GM12864 (cell line): Measurements from ENCODE around the gene IL12A.
A peak's percentile ranks its signal among the peaks of the same experiment; 100 is the strongest.

Source experiments
- DNase-seq: peaks from one replicate; pipeline ENCODE4 v3.0.0-alpha.2; 2011; ENCODE audit warnings: low read depth
- H3K4me3 ChIP-seq: 2 replicates; pipeline ENCODE4 v1.5.1; 2011; ENCODE audit warnings: mild to moderate bottlenecking, low read depth, low read length, control low read depth
- TF ChIP-seq, protein P1 (sequence below): IDR thresholded peaks from 2 replicates; pipeline ENCODE4 v1.5.1; 2011; ENCODE audit warnings: low read depth, mild to moderate bottlenecking, moderate library complexity, low read length, control low read depth, inconsistent platforms; ENCODE audit errors: missing control alignments

IL12A gene

GRCh38 chr3:159977295-159977694, 11.3 kb upstream of the IL12A start:
- no peak for DNase-seq
- H3K4me3 ChIP-seq = no peak overlapping the region
- TF ChIP-seq, protein P1, sequence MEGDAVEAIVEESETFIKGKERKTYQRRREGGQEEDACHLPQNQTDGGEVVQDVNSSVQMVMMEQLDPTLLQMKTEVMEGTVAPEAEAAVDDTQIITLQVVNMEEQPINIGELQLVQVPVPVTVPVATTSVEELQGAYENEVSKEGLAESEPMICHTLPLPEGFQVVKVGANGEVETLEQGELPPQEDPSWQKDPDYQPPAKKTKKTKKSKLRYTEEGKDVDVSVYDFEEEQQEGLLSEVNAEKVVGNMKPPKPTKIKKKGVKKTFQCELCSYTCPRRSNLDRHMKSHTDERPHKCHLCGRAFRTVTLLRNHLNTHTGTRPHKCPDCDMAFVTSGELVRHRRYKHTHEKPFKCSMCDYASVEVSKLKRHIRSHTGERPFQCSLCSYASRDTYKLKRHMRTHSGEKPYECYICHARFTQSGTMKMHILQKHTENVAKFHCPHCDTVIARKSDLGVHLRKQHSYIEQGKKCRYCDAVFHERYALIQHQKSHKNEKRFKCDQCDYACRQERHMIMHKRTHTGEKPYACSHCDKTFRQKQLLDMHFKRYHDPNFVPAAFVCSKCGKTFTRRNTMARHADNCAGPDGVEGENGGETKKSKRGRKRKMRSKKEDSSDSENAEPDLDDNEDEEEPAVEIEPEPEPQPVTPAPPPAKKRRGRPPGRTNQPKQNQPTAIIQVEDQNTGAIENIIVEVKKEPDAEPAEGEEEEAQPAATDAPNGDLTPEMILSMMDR = no peak

GRCh38 chr3:159978353-159978752, 10.3 kb upstream of the IL12A start:
- TF ChIP-seq, protein P1 = no peak

GRCh38 chr3:159978918-159979703, 9.5 kb upstream of the IL12A start:
- no peak overlapping the region for H3K4me3 ChIP-seq
- DNase-seq = no peak

More at GRCh38 chr3:159978353-159978752, 10.3 kb upstream of the IL12A start:
- H3K4me3 ChIP-seq = no peak overlapping the region
- peak; percentile 45 for DNase-seq

DNA sequence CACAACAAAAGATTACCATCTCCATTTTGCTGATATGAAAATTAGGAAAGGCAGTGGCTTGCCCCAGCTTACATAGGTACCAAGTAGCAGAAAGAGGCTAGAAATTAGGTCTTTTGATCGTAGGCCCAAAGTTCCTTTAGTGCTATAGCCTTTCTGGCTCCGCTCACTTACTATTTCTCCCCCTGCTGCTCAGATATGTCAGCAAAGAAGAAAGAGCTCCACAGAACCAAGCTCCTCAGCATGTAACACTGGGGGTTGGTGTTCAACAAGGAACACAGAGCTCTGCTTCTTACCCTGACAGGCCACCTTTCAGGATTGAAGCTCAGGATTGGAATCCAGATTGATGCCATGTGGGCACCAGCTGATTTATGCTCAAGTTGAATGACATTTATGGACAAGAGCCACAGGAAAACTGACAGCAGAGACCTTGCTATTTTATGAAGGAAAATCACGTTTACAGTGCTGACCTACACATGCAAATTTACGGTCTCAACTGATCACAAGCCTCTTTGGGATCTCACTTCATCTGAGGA, 6.1 kb upstream of the IL12A start:
- TF ChIP-seq, protein P1 = no peak
- no peak for DNase-seq
- H3K4me3 ChIP-seq = no peak overlapping the region

More at GRCh38 chr3:159978918-159979703, 9.5 kb upstream of the IL12A start:
- TF ChIP-seq, protein P1 = no peak

DNA sequence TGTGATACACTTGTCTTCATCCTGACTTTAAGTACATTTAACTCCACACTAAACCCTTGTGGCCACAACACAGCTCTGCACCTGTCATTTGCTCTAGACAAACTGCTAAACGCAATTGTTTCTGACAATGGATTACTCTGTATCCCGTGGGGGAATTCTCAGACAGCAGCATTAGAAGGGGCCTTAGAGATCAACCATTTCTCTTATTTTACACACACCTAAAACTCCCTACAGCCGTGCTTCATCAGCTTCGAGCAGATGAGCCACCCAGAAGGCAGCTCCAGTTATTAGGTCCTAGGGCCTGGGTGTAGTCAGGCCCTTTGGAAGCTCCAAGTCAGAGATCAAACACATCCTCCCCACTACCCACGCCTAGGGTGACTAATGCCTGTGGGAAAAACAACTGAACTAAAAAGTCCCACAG, 1.3 kb upstream of the IL12A start:
- no peak for DNase-seq
- TF ChIP-seq, protein P1 = peak; percentile 53
- no peak overlapping the region for H3K4me3 ChIP-seq

DNA sequence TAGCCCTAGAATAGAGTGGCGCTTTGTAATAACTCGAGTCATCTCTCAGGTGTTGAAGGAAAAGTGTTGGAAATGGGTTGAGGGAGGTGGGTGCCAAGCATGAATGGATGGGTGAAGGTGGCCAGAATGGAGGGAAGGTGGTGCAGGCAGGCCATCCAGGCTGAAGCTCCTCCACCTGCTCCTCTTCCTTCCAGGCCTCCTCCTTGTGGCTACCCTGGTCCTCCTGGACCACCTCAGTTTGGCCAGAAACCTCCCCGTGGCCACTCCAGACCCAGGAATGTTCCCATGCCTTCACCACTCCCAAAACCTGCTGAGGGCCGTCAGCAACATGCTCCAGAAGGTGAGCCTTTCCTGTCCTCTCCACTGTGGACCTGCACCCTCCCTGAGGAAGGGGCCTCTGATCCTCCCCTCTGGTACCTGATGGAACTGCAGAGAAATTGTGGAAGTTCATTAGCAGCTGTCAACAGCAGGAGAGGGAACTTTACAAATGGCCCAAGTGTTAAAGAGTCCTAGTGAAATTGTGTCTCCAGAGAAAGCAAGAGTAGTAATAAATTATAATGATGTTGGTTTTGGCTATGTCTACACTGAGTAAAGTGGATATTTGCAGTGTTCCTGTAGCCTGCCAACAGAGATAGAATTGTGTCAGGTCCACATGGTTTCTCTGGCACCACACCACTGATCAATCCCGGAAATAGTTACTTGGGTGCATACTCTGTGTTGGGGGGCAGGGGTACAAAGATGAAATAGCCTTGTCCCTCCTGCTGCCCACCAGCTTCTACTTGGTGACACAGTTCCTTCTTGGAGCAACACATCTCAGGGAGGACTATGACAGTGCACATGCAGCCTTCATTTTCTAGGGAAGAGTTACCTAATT, 1.6 kb downstream of the IL12A start:
- peak overlapping the region; percentile 82 for H3K4me3 ChIP-seq
- DNase-seq = no peak
- TF ChIP-seq, protein P1 = peak; percentile 17
